Breast epithelium (tissue), 4 donors: ENCODE data around the gene NRN1L. TPM values are rescaled to one million over a fixed set of nuclear protein-coding genes. Genes with fewer than 3 reads are reported as not detected.
"Not testable (repeated sequence)": the region's sequence is repeated elsewhere in the genome, so short reads cannot be mapped to it uniquely, and the experiment has no call there.

Experiments used
- DNase-seq, 2 donors: peaks; one replicate each; pipeline ENCODE4 v3.0.0-alpha.2; 2019; ENCODE audit warnings: low spot score in 2 of 2
- H3K27ac ChIP-seq, 2 donors: fragments of 200-600 bp; sonication (generic) in 1 of 2; one replicate each; pipeline ENCODE4 v1.5.1; 2016 to 2019; ENCODE audit warnings: mild to moderate bottlenecking in 1 of 2
- H3K27me3 ChIP-seq, 2 donors: fragments of 200-600 bp; sonication (generic) in 1 of 2; one replicate each; pipeline versions ENCODE4 v1.5.1 to v1.6.0; 2017 to 2019; ENCODE audit warnings: control low read depth in 1 of 2, mild to moderate bottlenecking in 1 of 2
- H3K36me3 ChIP-seq: fragments of 200-600 bp; one replicate; pipeline ENCODE4 v1.5.1; 2019
- H3K4me1 ChIP-seq, 2 donors: fragments of 200-600 bp; sonication (generic); one replicate each; pipeline ENCODE4 v1.5.1; 2016 to 2019; ENCODE audit warnings: control low read depth in 1 of 2
- H3K4me3 ChIP-seq, 3 donors: fragments of 200-600 bp; sonication (generic); 1 replicate in 2 of 3; 2 replicates in 1 of 3; pipeline ENCODE4 v1.5.1; 2016 to 2019; ENCODE audit warnings: mild to moderate bottlenecking in 3 of 3, moderate library complexity in 2 of 3
- H3K9me3 ChIP-seq, 2 donors: fragments of 200-600 bp; sonication (generic) in 1 of 2; one replicate each; pipeline ENCODE4 v1.5.1; 2016 to 2019; ENCODE audit warnings: control low read depth in 1 of 2
- POLR2A ChIP-seq: fragments of 450-650 bp; IDR thresholded peaks from one replicate; pipeline ENCODE4 v1.6.1; 2016; ENCODE audit warnings: antibody characterized with exemption, mild to moderate bottlenecking, moderate library complexity
- POLR2AphosphoS5 ChIP-seq, 3 donors: sonication (generic); formaldehyde crosslinking; IDR thresholded peaks; one replicate each; pipeline ENCODE4 v1.6.1; 2017; ENCODE audit warnings: antibody characterized with exemption in 3 of 3
- intact Hi-C: fragments of 100-400 bp; cut with DNase I; formaldehyde crosslinking; loops from one replicate; pipeline ENCODE4 v1.15.1; 2023; ENCODE audit warnings: low total_unique reads
- total RNA-seq, 3 donors: library from RNA; depleted of rRNA; stranded (reverse); fragments of >200 nt; gene quantifications; one replicate each; pipeline ENCODE4 v1.1.0, GENCODE V29; 2016
- TF ChIP-seq, protein P1 (sequence below), 3 donors: fragments of 450-650 bp; IDR thresholded peaks; one replicate each; pipeline ENCODE4 v1.5.1; 2016 to 2017; ENCODE audit warnings: antibody characterized with exemption in 3 of 3, mild to moderate bottlenecking in 3 of 3, moderate library complexity in 3 of 3

NRN1L gene
- total RNA-seq, 3 donors from 2014 or later = 1.3 to 1.4 TPM; not detected in 1

DNA sequence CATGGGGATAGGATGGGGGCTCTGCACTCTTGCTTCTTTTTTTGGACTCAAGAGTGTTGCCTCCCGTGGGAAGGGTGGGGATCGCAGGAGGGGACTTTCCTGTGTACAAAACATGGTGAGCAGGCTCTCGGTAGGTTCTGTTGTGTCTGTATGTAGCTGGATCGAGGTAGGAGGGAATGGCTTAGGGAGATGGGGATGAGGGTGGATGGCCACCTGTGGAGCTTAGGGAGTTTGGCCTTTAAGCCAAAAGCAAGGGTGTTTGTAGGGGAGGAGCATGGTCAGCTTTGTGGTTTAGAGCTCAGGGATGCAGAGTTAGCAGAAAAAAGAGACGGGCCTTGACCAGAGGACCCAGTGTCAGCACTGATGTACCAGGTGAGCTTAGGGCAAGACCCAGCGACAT is 22.8 kb upstream of the NRN1L start:
- Histone ChIP-seq H3K4me3 (no peak overlapping the region), H3K27ac (peak overlapping the region; percentile 16 to 80), H3K36me3 (no peaks in the 10 kb centered on the region), H3K27me3 (no peaks in the 10 kb centered on the region), H3K9me3 (no peaks in the 10 kb centered on the region), H3K4me1 (peaks cover 6 to 11% of the 10 kb centered on the region in 2 donors)
- no peak for TF ChIP-seq POLR2A
- TF ChIP-seq, protein P1, sequence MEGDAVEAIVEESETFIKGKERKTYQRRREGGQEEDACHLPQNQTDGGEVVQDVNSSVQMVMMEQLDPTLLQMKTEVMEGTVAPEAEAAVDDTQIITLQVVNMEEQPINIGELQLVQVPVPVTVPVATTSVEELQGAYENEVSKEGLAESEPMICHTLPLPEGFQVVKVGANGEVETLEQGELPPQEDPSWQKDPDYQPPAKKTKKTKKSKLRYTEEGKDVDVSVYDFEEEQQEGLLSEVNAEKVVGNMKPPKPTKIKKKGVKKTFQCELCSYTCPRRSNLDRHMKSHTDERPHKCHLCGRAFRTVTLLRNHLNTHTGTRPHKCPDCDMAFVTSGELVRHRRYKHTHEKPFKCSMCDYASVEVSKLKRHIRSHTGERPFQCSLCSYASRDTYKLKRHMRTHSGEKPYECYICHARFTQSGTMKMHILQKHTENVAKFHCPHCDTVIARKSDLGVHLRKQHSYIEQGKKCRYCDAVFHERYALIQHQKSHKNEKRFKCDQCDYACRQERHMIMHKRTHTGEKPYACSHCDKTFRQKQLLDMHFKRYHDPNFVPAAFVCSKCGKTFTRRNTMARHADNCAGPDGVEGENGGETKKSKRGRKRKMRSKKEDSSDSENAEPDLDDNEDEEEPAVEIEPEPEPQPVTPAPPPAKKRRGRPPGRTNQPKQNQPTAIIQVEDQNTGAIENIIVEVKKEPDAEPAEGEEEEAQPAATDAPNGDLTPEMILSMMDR (IDR thresholded peaks at IDR 0.05) = no peak
- intact Hi-C loops = no loop called here
- no peak for DNase-seq

DNA sequence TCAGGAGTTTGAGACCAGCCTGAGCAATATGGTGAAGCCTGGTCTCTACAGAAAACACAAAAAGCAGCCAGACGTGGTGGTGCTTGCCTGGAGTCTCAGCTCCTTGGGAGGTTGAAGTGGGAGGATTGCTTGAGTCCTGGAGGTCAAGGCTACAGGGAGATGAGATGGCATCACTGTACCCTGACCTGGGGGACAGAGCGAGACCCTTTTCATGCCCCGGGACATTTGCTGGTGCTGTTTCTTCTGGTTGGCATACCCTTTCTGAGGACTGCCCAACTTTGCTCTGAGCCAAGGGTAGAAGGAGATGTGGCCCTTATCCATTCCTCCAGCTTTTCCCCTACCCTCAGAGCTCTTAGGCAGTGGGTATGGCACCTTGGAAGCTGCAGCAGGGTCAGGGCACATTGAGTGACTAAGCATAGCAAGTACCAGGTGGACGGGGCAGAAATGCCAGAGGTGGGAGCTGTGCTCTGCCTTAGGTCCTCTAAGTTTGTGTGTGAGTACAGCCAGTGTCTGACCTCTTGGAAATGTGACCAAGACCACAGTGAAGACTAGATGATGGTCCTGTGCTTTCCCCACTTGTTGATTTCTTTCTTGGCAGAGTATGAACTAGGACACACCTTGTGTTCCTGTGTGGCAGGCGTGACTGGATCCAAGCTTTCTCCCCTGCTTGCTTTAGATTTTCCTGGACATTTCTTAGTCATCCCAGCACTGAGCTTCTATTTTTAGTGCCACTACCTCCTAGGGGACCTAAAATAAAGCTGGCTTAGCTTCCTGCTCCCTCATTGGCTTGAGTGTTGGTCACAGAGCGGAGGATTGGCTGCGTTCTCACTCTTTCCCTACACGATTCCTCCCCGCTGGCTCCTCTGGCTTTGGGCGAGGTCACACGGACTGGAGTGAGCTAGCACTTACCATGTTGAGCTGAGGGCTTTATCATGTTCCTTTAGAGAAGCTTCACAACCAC is 21.8 kb upstream of the NRN1L start:
- TF ChIP-seq, protein P1 (IDR thresholded peaks at IDR 0.05) = no peak
- TF ChIP-seq POLR2A (no peak), POLR2AphosphoS5 (IDR thresholded peaks at IDR 0.05) (no peak)
- H3K27me3 ChIP-seq = no peaks in the 10 kb centered on the region
- peaks cover 0 to 4% of the 10 kb centered on the region in 2 donors for H3K4me1 ChIP-seq
- DNase-seq = no peak
- no peaks in the 10 kb centered on the region for H3K36me3 ChIP-seq
- no peaks in the 10 kb centered on the region for H3K9me3 ChIP-seq
- intact Hi-C loops = no loop called here
- no peak overlapping the region for H3K4me3 ChIP-seq
- peak overlapping the region; percentile 69 to 80 for H3K27ac ChIP-seq

DNA sequence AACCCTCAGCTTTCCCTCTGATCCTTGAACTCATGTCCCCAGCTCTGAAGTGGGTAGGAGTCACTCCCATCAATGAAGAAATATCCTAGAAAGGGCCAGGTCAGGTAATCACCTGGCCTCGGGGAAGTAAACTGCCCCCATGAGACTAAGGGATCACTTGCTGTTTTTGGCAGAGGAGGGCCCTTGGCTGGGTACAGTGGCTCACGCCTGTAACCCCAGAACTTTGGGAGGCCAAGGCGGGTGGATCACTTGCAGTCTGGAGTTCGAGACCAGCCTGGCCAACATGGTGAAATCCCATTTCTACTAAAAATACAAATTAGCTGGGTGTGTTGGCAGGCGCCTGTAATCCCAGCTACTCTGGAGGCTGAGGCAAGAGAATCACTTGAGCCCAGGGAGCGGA is 20.6 kb upstream of the NRN1L start:
- not testable (repeated sequence) for H3K4me3 ChIP-seq

DNA sequence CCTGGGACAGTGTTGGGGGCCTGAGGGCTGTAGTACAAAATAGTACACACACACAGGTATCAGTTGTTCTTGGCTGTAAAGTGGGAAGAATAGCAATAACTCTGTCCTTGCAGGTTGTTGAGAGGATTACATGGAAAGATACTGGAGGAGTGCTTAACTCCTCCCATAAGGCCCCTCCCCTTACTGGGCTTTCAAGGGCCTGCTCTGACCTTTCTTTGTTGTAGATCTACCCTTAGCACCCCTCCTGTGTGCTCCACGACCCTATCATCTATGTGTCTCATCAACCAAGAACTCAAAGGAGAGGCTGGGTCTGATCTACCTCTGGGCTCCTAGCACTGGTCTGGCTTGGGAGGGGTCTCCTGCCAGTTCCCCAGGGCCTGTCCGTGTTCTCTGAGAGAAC is 20.1 kb upstream of the NRN1L start:
- H3K4me3 ChIP-seq = no peak overlapping the region
- DNase-seq = no peak
- H3K27ac ChIP-seq = no peak overlapping the region
- H3K27me3 ChIP-seq = no peaks in the 10 kb centered on the region
- H3K36me3 ChIP-seq = no peaks in the 10 kb centered on the region
- intact Hi-C loops = no loop called here
- no peaks in the 10 kb centered on the region for H3K9me3 ChIP-seq
- TF ChIP-seq, protein P1 (IDR thresholded peaks at IDR 0.05) = no peak
- no peak for TF ChIP-seq POLR2AphosphoS5 (IDR thresholded peaks at IDR 0.05)
- H3K4me1 ChIP-seq = peaks cover 0 to 4% of the 10 kb centered on the region in 2 donors

More for the DNA sequence above, 20.6 kb upstream of the NRN1L start:
- intact Hi-C loops, H3K36me3 ChIP-seq, H3K4me1 ChIP-seq, H3K9me3 ChIP-seq, H3K27me3 ChIP-seq, DNase-seq: not testable (repeated sequence)
- peak overlapping the region; percentile 69 to 79 for H3K27ac ChIP-seq

DNA sequence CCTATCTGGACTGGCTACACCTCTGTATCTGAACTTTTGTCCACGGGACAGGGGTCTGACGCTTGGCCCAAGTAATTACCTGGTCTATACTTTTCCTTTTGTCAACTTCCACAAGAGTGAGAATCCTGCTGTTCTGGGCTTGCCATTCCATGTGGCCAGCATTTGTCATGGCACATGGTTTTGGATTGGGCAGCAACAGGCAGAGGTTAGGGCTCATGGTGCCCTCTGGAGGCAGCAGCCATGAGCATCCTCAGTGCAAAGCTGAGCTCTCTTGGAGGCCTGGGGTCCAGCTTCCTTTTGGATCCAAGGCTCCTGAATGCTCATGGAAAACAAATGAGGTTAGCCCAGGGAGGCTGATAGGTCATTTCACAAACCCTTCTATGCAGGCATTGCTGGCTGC is 19.4 kb upstream of the NRN1L start:
- Histone ChIP-seq H3K27me3 (no peaks in the 10 kb centered on the region), H3K4me1 (peaks cover 0 to 4% of the 10 kb centered on the region in 2 donors), H3K9me3 (no peaks in the 10 kb centered on the region), H3K36me3 (no peaks in the 10 kb centered on the region), H3K27ac (no peak overlapping the region), H3K4me3 (no peak overlapping the region)
- TF ChIP-seq POLR2AphosphoS5 (IDR thresholded peaks at IDR 0.05) = no peak
- TF ChIP-seq, protein P1 (IDR thresholded peaks at IDR 0.05) = no peak
- no peak for TF ChIP-seq POLR2A
- no peak for DNase-seq
- intact Hi-C loops = no loop called here
